ENCODE results near the gene PCDHGA10.
"Not testable (repeated sequence)": the region's sequence is repeated elsewhere in the genome, so short reads cannot be mapped to it uniquely, and the experiment has no call there.

The PCDHGA10 gene

DNA sequence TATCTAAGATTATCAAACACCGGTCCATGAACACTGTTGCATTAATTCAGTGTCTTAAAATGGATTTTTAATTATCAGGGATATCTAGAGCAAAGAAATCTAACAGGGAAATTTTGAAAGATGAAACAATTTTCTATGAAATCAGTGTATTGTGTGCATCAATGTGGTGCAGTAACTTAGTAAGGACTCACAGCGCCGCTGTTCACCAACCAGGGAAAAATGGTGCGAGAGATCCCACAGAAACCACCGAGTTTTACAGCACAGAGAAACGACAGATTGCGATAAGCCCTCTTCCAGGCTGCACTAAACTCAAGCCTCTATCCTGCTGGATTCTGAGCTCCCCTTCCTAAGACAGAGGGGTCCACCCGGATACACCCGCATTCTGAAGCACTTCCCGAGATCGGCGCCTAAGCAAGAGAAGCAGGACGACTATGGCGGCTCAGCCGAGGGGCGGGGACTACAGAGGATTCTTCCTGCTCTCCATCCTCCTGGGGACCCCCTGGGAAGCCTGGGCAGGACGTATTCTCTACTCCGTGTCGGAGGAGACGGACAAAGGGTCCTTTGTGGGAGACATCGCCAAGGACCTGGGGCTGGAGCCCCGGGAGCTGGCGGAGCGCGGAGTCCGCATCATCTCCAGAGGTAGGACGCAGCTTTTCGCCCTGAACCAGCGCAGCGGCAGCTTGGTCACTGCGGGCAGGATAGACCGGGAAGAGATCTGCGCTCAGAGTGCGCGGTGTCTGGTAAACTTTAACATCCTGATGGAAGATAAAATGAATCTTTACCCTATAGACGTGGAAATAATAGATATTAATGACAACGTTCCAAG, 30.1 kb upstream of the PCDHGA10 start, which contains the start of gene PCDHGA7:
PCDHGA7 (plus strand) TSS at position 274 of the 826 bp plus-strand sequence; CDS start at position 432, 158 bp downstream.
- Histone ChIP-seq H3K4me1 (ENCODE audit: control insufficient read depth, insufficient read depth, low read length) (no peaks in the 10 kb centered on the region), H3K36me3 (ENCODE audit: control insufficient read depth in 2 of 2, insufficient read depth in 2 of 2, low read length in 2 of 2) (peaks cover 0 to 3% of the 10 kb centered on the region in 2 donors), H3K4me3 (ENCODE audit: low read length in 2 of 2) (peak within 1 kb of the TSS; percentile 56 to 58), H3K27ac (ENCODE audit: low read length) (no peak within 1 kb of the TSS), H3K27me3 (ENCODE audit: control insufficient read depth in 1 of 2, insufficient read depth in 2 of 2, low read length in 2 of 2) (no peaks in the 10 kb centered on the region), H3K9ac (ENCODE audit: low read length in 2 of 2) (no peak within 1 kb of the TSS), H3K9me3 (ENCODE audit: control insufficient read depth in 2 of 2, low read length in 2 of 2) (peaks cover 34 to 60% of the 10 kb centered on the region in 2 donors)

DNA sequence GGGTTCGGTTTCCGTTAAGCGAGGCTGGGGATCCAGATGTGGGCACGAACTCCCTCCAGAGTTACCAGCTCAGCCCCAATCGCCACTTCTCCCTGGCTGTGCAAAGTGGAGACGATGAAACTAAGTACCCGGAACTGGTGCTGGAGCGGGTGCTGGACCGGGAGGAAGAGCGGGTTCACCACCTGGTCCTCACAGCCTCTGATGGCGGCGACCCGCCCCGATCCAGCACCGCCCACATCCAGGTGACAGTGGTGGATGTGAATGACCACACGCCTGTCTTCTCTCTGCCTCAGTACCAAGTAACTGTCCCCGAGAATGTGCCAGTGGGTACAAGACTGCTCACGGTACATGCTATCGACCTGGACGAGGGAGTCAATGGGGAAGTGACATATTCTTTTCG, 29.4 kb upstream of the PCDHGA10 start:
- Histone ChIP-seq H3K36me3 (ENCODE audit: control insufficient read depth in 2 of 2, insufficient read depth in 2 of 2, low read length in 2 of 2) (peaks cover 0 to 3% of the 10 kb centered on the region in 2 donors), H3K9ac (ENCODE audit: low read length in 2 of 2) (no peak overlapping the region), H3K27me3 (ENCODE audit: control insufficient read depth in 1 of 2, insufficient read depth in 2 of 2, low read length in 2 of 2) (no peaks in the 10 kb centered on the region), H3K4me3 (ENCODE audit: low read length in 2 of 2) (peak overlapping the region; percentile 56 to 58), H3K4me1 (ENCODE audit: control insufficient read depth, insufficient read depth, low read length) (no peaks in the 10 kb centered on the region), H3K27ac (ENCODE audit: low read length) (no peak overlapping the region), H3K9me3 (ENCODE audit: control insufficient read depth in 2 of 2, low read length in 2 of 2) (peaks cover 36 to 59% of the 10 kb centered on the region in 2 donors)

DNA sequence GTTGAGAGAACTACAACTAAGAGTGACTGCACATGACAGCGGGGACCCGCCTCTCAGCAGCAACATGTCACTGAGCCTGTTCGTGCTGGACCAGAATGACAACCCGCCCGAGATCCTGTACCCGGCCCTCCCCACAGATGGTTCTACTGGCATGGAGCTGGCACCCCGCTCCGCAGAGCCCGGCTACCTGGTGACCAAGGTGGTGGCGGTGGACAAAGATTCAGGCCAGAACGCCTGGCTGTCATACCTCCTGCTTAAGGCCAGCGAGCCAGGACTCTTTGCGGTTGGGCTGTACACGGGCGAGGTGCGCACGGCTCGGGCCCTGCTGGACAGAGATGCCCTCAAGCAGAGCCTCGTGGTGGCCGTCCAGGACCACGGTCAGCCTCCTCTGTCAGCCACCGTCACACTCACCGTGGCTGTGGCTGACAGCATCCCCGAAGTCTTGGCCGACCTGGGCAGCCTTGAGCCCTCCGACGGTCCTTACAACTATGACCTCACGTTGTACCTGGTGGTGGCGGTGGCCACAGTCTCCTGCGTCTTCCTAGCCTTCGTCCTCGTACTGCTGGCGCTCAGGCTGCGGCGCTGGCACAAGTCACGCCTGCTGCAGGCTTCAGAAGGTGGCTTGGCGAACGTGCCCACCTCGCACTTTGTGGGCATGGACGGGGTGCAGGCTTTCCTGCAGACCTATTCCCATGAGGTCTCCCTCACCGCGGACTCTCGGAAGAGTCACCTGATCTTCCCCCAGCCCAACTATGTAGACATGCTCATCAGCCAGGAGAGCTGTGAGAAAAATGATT, 28.1 kb upstream of the PCDHGA10 start:
- peaks cover 0 to 3% of the 10 kb centered on the region in 2 donors for H3K36me3 ChIP-seq (ENCODE audit: control insufficient read depth in 2 of 2, insufficient read depth in 2 of 2, low read length in 2 of 2)
- no peaks in the 10 kb centered on the region for H3K4me1 ChIP-seq (ENCODE audit: control insufficient read depth, insufficient read depth, low read length)
- H3K27me3 ChIP-seq (ENCODE audit: control insufficient read depth in 1 of 2, insufficient read depth in 2 of 2, low read length in 2 of 2) = no peaks in the 10 kb centered on the region
- H3K9me3 ChIP-seq (ENCODE audit: control insufficient read depth in 2 of 2, low read length in 2 of 2) = peaks cover 44 to 73% of the 10 kb centered on the region in 2 donors
- H3K27ac ChIP-seq (ENCODE audit: low read length) = no peak overlapping the region
- no peak overlapping the region for H3K9ac ChIP-seq (ENCODE audit: low read length in 2 of 2)
- peak overlapping the region in 1 of 2 donors; percentile 58 for H3K4me3 ChIP-seq (ENCODE audit: low read length in 2 of 2)

DNA sequence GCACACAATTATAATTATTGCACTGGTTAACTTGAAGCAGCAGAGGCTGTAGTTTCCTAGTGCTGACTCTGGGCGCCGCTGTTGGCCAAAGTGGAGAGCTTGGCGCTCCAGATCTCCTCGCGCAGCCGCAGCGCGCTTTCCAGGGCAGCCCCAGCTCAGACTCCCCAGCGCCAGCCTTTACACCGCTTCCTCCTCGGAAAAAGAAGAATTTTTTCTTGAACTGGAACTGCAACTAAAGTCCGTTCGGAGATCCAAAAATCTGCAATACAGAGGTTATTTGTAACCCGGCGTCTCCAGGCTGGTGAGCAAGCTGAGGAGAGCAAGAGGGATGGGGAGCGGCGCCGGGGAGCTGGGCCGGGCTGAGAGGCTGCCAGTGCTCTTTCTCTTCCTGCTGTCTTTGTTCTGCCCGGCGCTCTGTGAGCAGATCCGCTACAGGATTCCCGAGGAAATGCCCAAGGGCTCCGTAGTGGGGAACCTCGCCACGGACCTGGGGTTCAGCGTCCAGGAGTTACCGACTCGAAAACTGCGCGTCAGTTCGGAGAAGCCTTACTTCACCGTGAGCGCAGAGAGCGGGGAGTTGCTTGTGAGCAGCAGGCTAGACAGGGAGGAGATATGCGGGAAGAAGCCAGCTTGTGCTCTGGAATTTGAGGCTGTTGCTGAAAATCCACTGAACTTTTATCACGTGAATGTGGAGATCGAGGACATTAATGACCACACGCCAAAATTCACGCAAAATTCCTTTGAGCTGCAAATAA, 25.1 kb upstream of the PCDHGA10 start, which contains the start of gene PCDHGB4:
PCDHGB4 (plus strand) TSS at position 142 of the 755 bp plus-strand sequence; CDS start at position 329, 187 bp downstream.
- not testable (repeated sequence) for H3K27ac ChIP-seq (ENCODE audit: low read length); H3K9ac ChIP-seq (ENCODE audit: low read length in 2 of 2); H3K36me3 ChIP-seq (ENCODE audit: control insufficient read depth in 2 of 2, insufficient read depth in 2 of 2, low read length in 2 of 2); H3K27me3 ChIP-seq (ENCODE audit: control insufficient read depth in 1 of 2, insufficient read depth in 2 of 2, low read length in 2 of 2); H3K4me1 ChIP-seq (ENCODE audit: control insufficient read depth, insufficient read depth, low read length)
- H3K4me3 ChIP-seq (ENCODE audit: low read length in 2 of 2) = peak within 1 kb of the TSS; percentile 29 to 38
- H3K9me3 ChIP-seq (ENCODE audit: control insufficient read depth in 2 of 2, low read length in 2 of 2) = peaks cover 52 to 77% of the 10 kb centered on the region in 2 donors

DNA sequence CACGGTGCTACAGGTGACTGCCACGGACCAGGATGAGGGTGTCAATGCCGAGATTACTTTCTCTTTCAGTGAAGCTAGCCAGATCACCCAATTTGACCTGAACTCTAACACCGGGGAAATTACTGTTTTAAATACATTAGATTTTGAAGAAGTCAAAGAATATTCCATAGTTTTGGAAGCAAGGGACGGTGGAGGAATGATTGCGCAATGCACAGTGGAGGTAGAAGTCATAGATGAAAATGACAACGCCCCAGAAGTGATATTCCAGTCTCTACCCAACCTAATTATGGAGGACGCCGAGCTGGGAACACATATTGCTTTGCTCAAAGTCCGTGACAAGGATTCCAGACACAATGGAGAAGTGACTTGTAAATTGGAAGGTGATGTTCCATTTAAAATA, 24.1 kb upstream of the PCDHGA10 start:
- no peak overlapping the region for H3K27ac ChIP-seq (ENCODE audit: low read length)
- H3K4me1 ChIP-seq (ENCODE audit: control insufficient read depth, insufficient read depth, low read length) = no peaks in the 10 kb centered on the region
- peak overlapping the region in 1 of 2 donors; percentile 38 for H3K4me3 ChIP-seq (ENCODE audit: low read length in 2 of 2)
- peaks cover 52 to 77% of the 10 kb centered on the region in 2 donors for H3K9me3 ChIP-seq (ENCODE audit: control insufficient read depth in 2 of 2, low read length in 2 of 2)
- H3K27me3 ChIP-seq (ENCODE audit: control insufficient read depth in 1 of 2, insufficient read depth in 2 of 2, low read length in 2 of 2) = peaks cover 0 to 3% of the 10 kb centered on the region in 2 donors
- no peak overlapping the region for H3K9ac ChIP-seq (ENCODE audit: low read length in 2 of 2)
- peaks cover 0 to 3% of the 10 kb centered on the region in 2 donors for H3K36me3 ChIP-seq (ENCODE audit: control insufficient read depth in 2 of 2, insufficient read depth in 2 of 2, low read length in 2 of 2)

DNA sequence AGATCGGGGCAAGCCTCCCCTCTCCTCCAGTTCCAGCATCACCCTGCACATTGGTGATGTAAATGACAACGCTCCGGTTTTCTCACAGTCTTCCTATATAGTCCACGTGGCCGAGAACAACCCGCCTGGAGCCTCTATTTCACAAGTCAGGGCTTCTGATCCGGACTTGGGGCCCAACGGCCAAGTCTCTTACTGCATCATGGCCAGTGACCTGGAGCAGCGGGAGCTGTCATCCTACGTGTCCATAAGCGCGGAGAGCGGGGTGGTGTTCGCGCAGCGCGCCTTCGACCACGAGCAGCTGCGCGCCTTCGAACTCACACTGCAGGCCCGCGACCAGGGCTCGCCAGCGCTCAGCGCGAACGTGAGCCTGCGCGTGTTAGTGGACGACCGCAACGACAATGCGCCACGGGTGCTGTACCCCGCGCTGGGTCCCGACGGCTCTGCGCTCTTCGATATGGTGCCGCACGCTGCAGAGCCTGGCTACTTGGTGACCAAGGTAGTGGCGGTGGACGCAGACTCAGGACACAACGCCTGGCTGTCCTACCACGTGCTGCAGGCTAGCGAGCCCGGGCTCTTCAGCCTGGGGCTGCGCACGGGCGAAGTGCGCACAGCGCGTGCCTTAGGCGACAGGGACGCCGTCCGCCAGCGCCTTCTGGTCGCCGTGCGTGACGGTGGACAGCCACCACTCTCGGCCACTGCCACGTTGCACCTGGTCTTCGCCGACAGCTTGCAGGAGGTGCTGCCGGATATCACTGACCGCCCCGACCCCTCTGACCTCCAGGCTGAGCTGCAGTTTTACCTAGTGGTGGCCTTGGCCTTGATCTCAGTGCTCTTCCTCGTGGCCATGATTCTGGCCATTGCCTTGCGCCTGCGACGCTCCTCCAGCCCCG, 23.4 kb upstream of the PCDHGA10 start:
- H3K9me3 ChIP-seq (ENCODE audit: control insufficient read depth in 2 of 2, low read length in 2 of 2) = peaks cover 49 to 75% of the 10 kb centered on the region in 2 donors
- H3K4me3 ChIP-seq (ENCODE audit: low read length in 2 of 2) = peak overlapping the region; percentile 29 to 38
- no peak overlapping the region for H3K27ac ChIP-seq (ENCODE audit: low read length)
- H3K36me3 ChIP-seq (ENCODE audit: control insufficient read depth in 2 of 2, insufficient read depth in 2 of 2, low read length in 2 of 2) = peaks cover 0 to 3% of the 10 kb centered on the region in 2 donors
- H3K4me1 ChIP-seq (ENCODE audit: control insufficient read depth, insufficient read depth, low read length) = no peaks in the 10 kb centered on the region
- no peak overlapping the region for H3K9ac ChIP-seq (ENCODE audit: low read length in 2 of 2)
- H3K27me3 ChIP-seq (ENCODE audit: control insufficient read depth in 1 of 2, insufficient read depth in 2 of 2, low read length in 2 of 2) = peaks cover 0 to 3% of the 10 kb centered on the region in 2 donors

DNA sequence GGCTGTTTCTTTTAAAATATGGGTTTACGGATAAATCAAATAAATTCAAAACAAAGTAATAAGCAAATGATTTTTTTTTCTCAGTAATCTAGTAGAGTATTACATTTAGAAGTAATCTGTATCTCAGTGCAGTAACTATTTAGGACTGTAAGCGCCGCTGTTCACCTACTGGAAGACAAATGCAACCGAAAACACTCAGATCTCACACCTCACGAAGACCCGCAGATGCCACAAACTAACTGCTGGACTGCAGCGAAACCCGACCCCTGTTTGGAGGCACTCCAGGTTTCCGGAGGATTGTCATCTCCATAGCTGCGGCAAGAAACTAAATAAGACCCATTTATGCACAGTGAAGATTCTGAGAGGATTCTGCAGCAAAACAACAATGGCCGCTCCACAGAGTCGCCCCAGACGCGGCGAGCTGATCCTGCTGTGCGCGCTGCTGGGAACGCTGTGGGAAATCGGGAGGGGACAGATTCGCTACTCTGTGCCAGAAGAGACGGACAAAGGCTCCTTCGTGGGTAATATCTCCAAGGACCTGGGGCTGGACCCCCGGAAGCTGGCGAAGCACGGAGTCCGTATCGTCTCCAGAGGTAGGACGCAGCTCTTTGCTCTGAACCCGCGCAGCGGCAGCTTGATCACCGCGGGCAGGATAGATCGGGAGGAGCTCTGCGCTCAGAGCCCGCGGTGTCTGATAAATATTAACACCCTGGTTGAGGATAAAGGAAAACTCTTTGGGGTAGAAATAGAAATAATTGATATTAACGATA, 20.2 kb upstream of the PCDHGA10 start, which contains the start of gene PCDHGA8:
PCDHGA8 (plus strand) TSS at position 205 of the 770 bp plus-strand sequence; CDS start at position 386, 181 bp downstream.
- H3K4me3 ChIP-seq (ENCODE audit: low read length in 2 of 2) = peak within 1 kb of the TSS; percentile 15 to 37
- no peak within 1 kb of the TSS for H3K9ac ChIP-seq (ENCODE audit: low read length in 2 of 2)
- H3K4me1 ChIP-seq (ENCODE audit: control insufficient read depth, insufficient read depth, low read length) = no peaks in the 10 kb centered on the region
- peaks cover 0 to 3% of the 10 kb centered on the region in 2 donors for H3K27me3 ChIP-seq (ENCODE audit: control insufficient read depth in 1 of 2, insufficient read depth in 2 of 2, low read length in 2 of 2)
- H3K36me3 ChIP-seq (ENCODE audit: control insufficient read depth in 2 of 2, insufficient read depth in 2 of 2, low read length in 2 of 2) = peaks cover 2 to 3% of the 10 kb centered on the region in 2 donors
- peaks cover 37 to 75% of the 10 kb centered on the region in 2 donors for H3K9me3 ChIP-seq (ENCODE audit: control insufficient read depth in 2 of 2, low read length in 2 of 2)
- H3K27ac ChIP-seq (ENCODE audit: low read length) = no peak within 1 kb of the TSS

DNA sequence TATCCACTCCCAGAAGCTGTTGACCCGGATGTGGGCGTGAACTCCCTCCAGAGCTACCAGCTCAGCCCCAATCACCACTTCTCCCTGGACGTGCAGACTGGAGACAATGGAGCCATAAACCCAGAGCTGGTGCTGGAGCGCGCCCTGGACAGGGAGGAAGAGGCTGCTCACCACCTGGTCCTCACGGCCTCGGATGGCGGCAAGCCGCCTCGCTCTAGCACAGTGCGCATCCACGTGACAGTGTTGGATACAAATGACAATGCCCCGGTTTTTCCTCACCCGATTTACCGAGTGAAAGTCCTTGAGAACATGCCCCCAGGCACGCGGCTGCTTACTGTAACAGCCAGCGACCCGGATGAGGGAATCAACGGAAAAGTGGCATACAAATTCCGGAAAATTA, 19.5 kb upstream of the PCDHGA10 start:
- Histone ChIP-seq H3K27ac (ENCODE audit: low read length) (no peak overlapping the region), H3K27me3 (ENCODE audit: control insufficient read depth in 1 of 2, insufficient read depth in 2 of 2, low read length in 2 of 2) (peaks cover 0 to 3% of the 10 kb centered on the region in 2 donors), H3K4me3 (ENCODE audit: low read length in 2 of 2) (peak overlapping the region in 1 of 2 donors; percentile 31), H3K36me3 (ENCODE audit: control insufficient read depth in 2 of 2, insufficient read depth in 2 of 2, low read length in 2 of 2) (peaks cover 2 to 3% of the 10 kb centered on the region in 2 donors), H3K9ac (ENCODE audit: low read length in 2 of 2) (no peak overlapping the region), H3K9me3 (ENCODE audit: control insufficient read depth in 2 of 2, low read length in 2 of 2) (peaks cover 35 to 76% of the 10 kb centered on the region in 2 donors), H3K4me1 (ENCODE audit: control insufficient read depth, insufficient read depth, low read length) (no peaks in the 10 kb centered on the region)

Measured in stomach smooth muscle (tissue), 2 donors.